Sigmoid colon (tissue), 4 donors: ENCODE measurements around the gene SRD5A3.

ENCODE experiments used
- EP300 ChIP-seq, 4 donors: sonication (generic); formaldehyde crosslinking; IDR thresholded peaks; one replicate each; pipeline ENCODE4 v1.6.1; 2017; ENCODE audit warnings: antibody characterized with exemption in 4 of 4
- TF ChIP-seq, protein P1 (sequence below), 4 experiments: fragments of 450-650 bp in 3 of 4; fragments of 200-600 bp in 1 of 4; IDR thresholded peaks; one replicate each; pipeline ENCODE4 v1.5.1; 2016 to 2019; ENCODE audit warnings: antibody characterized with exemption in 4 of 4, mild to moderate bottlenecking in 3 of 4, moderate library complexity in 2 of 4

DNA sequence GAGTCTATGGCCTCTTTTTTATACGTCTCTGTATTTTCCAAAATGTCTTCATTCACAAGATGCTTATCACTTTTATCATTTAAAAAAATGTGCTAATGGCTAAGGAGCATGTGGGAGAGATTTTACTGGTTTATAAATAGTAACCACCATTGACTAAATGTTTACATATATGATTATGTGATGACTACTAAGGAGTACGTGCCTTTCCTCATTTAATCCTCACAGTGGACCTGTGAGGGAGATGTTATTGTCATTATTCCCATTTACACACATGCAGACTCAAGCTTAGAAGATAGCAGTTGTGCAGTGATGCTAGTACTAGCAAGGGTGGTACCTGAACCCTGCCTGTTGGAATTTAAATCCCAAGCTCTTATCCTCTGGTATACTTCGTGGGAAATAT lies 2.4 kb downstream of the SRD5A3 start:
- TF ChIP-seq, protein P1, sequence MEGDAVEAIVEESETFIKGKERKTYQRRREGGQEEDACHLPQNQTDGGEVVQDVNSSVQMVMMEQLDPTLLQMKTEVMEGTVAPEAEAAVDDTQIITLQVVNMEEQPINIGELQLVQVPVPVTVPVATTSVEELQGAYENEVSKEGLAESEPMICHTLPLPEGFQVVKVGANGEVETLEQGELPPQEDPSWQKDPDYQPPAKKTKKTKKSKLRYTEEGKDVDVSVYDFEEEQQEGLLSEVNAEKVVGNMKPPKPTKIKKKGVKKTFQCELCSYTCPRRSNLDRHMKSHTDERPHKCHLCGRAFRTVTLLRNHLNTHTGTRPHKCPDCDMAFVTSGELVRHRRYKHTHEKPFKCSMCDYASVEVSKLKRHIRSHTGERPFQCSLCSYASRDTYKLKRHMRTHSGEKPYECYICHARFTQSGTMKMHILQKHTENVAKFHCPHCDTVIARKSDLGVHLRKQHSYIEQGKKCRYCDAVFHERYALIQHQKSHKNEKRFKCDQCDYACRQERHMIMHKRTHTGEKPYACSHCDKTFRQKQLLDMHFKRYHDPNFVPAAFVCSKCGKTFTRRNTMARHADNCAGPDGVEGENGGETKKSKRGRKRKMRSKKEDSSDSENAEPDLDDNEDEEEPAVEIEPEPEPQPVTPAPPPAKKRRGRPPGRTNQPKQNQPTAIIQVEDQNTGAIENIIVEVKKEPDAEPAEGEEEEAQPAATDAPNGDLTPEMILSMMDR (IDR thresholded peaks at IDR 0.05): no peak
- no peak for TF ChIP-seq EP300 (IDR thresholded peaks at IDR 0.05)
